Mesothelial cell of epicardium (in vitro differentiated cells): Measurements from ENCODE around the gene RCAN3. TPM values are rescaled to one million over a fixed set of nuclear protein-coding genes. Genes with fewer than 3 reads are reported as not detected.
A peak's percentile ranks its signal among the peaks of the same experiment; 100 is the strongest.

Experiments used
- DNase-seq, 2 experiments: peaks; one replicate each; pipeline ENCODE4 v3.0.0; 2021; ENCODE audit warnings: low spot score in 2 of 2; ENCODE audit not compliant: unreplicated experiment in 2 of 2
- H3K27ac Mint-ChIP-seq: 2 replicates; pipeline ENCODE4 v1.8.0; 2021; ENCODE audit warnings: mixed read lengths
- H3K27me3 Mint-ChIP-seq: 2 replicates; pipeline ENCODE4 v1.8.0; 2021; ENCODE audit warnings: low read depth, mixed read lengths
- H3K36me3 Mint-ChIP-seq: 2 replicates; pipeline ENCODE4 v1.8.0; 2021; ENCODE audit warnings: mixed read lengths
- H3K4me1 Mint-ChIP-seq: 2 replicates; pipeline ENCODE4 v1.8.0; 2021; ENCODE audit warnings: mixed read lengths
- H3K4me3 Mint-ChIP-seq: 2 replicates; pipeline ENCODE4 v1.8.0; 2021; ENCODE audit warnings: mild to moderate bottlenecking, moderate library complexity, mixed read lengths
- H3K9me3 Mint-ChIP-seq: 2 replicates; pipeline ENCODE4 v1.8.0; 2021; ENCODE audit warnings: mixed read lengths
- total RNA-seq: library from RNA; stranded (reverse); gene quantifications from 3 replicates; pipeline ENCODE4 v1.2.1, GENCODE V29; 2021
- TF ChIP-seq, protein P1 (sequence below): fragments of 200-600 bp; sonication (generic); IDR thresholded peaks from one replicate; pipeline ENCODE4 v1.5.0; 2021; ENCODE audit warnings: antibody characterized with exemption; ENCODE audit not compliant: unreplicated experiment

Gene RCAN3
- total RNA-seq, 1 donor from 2014 or later = 9.5 TPM

DNA sequence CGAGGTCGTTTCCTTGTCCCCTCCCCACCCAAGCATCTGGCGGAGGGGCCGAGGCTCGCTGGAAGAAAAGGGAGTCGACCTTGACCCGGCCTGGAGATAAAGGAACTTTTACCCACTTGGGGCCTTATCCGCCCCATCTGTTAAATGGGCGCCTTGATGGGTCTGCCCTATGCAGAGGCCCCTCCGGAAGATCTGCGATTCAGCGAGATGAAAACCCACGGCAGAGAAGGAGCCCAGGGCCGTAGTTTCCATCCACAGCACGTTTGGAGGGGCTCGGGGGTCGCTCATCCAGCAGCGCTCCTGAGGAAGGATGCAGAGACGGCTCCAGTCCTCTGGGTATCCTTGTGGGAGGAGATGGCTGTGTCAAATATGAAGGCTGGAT lies 53.8 kb downstream of the RCAN3 start:
- H3K4me1 Mint-ChIP-seq = peaks cover 23% of the 10 kb centered on the region
- H3K4me3 Mint-ChIP-seq = peak overlapping the region; percentile 43
- no peaks in the 10 kb centered on the region for H3K36me3 Mint-ChIP-seq
- no peaks in the 10 kb centered on the region for H3K9me3 Mint-ChIP-seq
- TF ChIP-seq, protein P1, sequence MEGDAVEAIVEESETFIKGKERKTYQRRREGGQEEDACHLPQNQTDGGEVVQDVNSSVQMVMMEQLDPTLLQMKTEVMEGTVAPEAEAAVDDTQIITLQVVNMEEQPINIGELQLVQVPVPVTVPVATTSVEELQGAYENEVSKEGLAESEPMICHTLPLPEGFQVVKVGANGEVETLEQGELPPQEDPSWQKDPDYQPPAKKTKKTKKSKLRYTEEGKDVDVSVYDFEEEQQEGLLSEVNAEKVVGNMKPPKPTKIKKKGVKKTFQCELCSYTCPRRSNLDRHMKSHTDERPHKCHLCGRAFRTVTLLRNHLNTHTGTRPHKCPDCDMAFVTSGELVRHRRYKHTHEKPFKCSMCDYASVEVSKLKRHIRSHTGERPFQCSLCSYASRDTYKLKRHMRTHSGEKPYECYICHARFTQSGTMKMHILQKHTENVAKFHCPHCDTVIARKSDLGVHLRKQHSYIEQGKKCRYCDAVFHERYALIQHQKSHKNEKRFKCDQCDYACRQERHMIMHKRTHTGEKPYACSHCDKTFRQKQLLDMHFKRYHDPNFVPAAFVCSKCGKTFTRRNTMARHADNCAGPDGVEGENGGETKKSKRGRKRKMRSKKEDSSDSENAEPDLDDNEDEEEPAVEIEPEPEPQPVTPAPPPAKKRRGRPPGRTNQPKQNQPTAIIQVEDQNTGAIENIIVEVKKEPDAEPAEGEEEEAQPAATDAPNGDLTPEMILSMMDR = no peak
- peaks cover 16% of the 10 kb centered on the region for H3K27me3 Mint-ChIP-seq
- no peak overlapping the region for H3K27ac Mint-ChIP-seq
- DNase-seq = no peak

DNA sequence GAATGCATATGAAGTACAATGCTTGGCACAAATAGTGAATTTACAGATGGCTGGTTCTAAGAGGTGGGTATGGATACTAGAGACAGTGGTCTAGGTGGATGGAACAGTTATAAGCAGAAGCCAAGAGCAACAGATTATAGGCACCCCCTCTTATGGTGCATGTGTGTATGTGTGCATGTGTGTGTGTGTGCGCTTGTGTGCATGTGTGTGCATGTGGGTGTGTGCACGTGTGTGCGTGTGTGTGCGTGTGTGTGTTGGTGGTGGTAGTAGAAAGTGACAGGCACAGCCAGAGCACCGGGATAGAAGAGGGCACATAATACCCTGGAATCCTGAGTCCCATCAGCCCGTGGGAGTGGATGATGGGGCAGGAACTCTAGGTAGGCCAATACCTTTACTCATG lies 54.6 kb downstream of the RCAN3 start:
- TF ChIP-seq, protein P1 = no peak
- peaks cover 16% of the 10 kb centered on the region for H3K27me3 Mint-ChIP-seq
- no peak overlapping the region for H3K27ac Mint-ChIP-seq
- H3K9me3 Mint-ChIP-seq = no peaks in the 10 kb centered on the region
- H3K4me3 Mint-ChIP-seq = no peak overlapping the region
- H3K36me3 Mint-ChIP-seq = no peaks in the 10 kb centered on the region
- H3K4me1 Mint-ChIP-seq = peaks cover 21% of the 10 kb centered on the region
- DNase-seq = no peak

DNA sequence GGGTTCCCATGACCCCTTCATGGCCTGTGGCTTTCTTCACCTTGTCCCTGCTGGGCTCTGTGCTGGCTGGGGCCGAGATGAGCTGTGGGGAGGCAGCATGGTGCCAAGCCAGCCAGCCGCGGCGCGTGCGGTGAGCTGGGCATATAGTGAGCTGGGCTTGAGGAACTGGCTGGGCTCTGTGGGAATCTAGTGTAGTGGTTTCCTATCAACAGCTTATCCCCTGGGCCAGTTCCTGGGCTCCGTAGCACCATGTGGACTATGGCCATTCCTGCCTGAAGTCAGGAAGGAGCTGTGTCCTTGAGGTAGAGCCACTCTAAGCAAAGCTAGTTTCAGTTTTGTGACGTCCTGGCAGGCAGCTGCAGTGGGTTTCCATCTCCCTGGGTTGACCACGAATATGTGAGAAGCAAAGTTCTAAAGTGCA lies 55.1 kb downstream of the RCAN3 start:
- DNase-seq = no peak
- no peak overlapping the region for H3K27ac Mint-ChIP-seq
- no peak overlapping the region for H3K4me3 Mint-ChIP-seq
- no peaks in the 10 kb centered on the region for H3K9me3 Mint-ChIP-seq
- H3K27me3 Mint-ChIP-seq = peaks cover 16% of the 10 kb centered on the region
- peaks cover 23% of the 10 kb centered on the region for H3K4me1 Mint-ChIP-seq
- TF ChIP-seq, protein P1 = no peak
- H3K36me3 Mint-ChIP-seq = no peaks in the 10 kb centered on the region

DNA sequence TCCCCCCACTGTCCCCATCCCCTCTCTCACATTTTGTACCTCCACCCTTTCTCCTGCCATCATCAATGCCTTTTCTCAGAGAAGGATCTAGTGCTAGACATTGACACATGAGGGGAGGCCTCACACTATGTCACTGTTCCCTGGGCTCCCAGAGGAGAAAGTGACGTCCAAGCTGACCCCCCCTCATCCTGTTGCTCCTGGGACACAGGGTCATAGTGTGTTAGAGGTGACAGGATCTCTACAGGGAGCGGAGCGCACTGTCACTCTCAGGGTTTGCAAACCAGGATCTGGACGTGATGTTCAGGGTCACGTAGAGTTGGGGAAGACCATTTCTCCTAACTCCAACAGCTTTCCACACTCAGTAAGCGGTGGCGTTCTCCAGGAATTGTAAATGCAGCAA lies 55.8 kb downstream of the RCAN3 start:
- Mint-ChIP-seq H3K9me3 (no peaks in the 10 kb centered on the region), H3K4me3 (no peak overlapping the region), H3K27me3 (peaks cover 16% of the 10 kb centered on the region), H3K27ac (no peak overlapping the region), H3K36me3 (no peaks in the 10 kb centered on the region), H3K4me1 (peaks cover 26% of the 10 kb centered on the region)
- no peak for DNase-seq
- TF ChIP-seq, protein P1 = no peak

DNA sequence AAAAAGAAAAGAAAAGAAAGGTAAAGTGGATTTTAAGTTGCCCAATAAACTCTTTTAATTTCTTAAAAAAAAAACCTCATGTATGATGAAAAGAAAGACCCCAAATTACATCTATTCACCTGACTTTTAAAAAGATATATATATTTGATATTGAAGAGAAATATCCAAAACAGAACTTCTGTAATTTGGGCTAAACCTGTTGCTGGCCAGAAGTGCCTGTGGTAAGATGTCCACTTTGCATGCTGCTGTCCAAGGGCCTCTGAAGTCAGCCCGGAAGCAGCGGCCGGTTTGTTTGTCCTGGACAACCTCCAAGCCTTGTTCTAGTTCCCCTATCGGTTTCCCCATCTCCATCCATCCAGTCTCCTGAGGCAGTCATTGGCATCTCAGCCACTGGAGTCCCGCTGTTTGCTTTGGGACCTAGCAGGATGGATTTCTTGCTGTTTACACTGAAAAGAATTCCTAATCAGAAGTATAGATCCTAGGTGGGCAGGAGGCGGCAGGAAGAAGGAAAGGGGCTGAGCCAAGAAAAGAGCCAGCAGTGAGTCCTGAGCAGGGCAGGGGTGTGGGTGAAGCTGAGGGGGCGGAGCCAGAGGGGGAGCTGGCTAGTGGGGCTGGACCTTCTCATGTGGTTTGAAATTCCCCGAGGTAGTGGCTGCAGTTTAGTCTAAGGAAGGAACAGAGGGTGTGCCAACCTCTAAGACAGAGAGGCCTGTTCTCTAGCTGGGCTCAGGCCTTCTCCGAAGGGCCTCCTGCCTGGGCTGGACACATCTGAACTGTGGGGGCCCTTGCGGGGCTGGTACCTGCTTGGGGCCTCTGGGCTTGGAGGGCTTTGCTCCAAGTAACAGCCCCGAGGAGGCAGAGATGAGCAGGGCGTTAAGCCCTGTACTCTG lies 56.5 kb downstream of the RCAN3 start:
- Mint-ChIP-seq H3K27ac (no peak overlapping the region), H3K4me3 (no peak overlapping the region), H3K9me3 (no peaks in the 10 kb centered on the region), H3K27me3 (peaks cover 16% of the 10 kb centered on the region), H3K36me3 (no peaks in the 10 kb centered on the region), H3K4me1 (peaks cover 26% of the 10 kb centered on the region)
- no peak for DNase-seq
- TF ChIP-seq, protein P1 = no peak
